Breast epithelium (tissue), 3 donors: Measurements from ENCODE around the gene MRPL42.

Experiments used
- POLR2A ChIP-seq: fragments of 450-650 bp; IDR thresholded peaks from one replicate; pipeline ENCODE4 v1.6.1; 2016; ENCODE audit warnings: antibody characterized with exemption, mild to moderate bottlenecking, moderate library complexity
- TF ChIP-seq, protein P1 (sequence below), 3 donors: fragments of 450-650 bp; IDR thresholded peaks; one replicate each; pipeline ENCODE4 v1.5.1; 2016 to 2017; ENCODE audit warnings: antibody characterized with exemption in 3 of 3, mild to moderate bottlenecking in 3 of 3, moderate library complexity in 3 of 3

DNA sequence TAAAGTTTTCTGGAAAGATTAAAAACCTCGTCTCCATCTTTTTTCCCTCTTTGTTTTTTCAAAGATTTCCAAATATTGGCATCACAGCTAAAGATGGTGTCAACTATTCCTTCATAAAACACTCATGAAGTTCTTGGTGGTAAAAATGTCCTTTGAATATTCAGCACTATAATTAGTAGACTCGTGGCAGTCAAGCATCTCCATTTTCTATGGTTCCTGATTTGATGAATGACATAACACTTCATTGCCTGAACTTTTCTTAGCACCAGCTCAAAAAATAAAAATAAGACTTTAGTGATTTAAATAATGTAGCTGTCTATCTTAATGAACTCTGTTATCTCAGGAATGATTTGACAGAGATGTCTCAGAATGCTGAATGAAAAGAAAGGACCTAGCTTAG is 45.3 kb upstream of the MRPL42 start:
- TF ChIP-seq, protein P1, sequence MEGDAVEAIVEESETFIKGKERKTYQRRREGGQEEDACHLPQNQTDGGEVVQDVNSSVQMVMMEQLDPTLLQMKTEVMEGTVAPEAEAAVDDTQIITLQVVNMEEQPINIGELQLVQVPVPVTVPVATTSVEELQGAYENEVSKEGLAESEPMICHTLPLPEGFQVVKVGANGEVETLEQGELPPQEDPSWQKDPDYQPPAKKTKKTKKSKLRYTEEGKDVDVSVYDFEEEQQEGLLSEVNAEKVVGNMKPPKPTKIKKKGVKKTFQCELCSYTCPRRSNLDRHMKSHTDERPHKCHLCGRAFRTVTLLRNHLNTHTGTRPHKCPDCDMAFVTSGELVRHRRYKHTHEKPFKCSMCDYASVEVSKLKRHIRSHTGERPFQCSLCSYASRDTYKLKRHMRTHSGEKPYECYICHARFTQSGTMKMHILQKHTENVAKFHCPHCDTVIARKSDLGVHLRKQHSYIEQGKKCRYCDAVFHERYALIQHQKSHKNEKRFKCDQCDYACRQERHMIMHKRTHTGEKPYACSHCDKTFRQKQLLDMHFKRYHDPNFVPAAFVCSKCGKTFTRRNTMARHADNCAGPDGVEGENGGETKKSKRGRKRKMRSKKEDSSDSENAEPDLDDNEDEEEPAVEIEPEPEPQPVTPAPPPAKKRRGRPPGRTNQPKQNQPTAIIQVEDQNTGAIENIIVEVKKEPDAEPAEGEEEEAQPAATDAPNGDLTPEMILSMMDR (IDR thresholded peaks at IDR 0.05), result no peak
- no peak for TF ChIP-seq POLR2A
